A673 (cell line): ENCODE data around the gene SETD3.

ENCODE experiments used
- CTCF ChIP-seq: fragments of 300-800, 200-600 bp; sonication (generic); conservative IDR thresholded peaks from 2 replicates; pipeline ENCODE4 v1.5.1; 2017; ENCODE audit warnings: low read depth, mild to moderate bottlenecking, antibody characterized with exemption, low read length, moderate library complexity, mixed read lengths
- EZH2 ChIP-seq: fragments of 200-600 bp; sonication (generic); IDR thresholded peaks from 2 replicates; pipeline ENCODE4 v1.6.1; 2017; ENCODE audit warnings: borderline replicate concordance, low read depth, mild to moderate bottlenecking, mixed read lengths, antibody characterized with exemption, low read length; ENCODE audit not compliant: poor library complexity, severe bottlenecking

GRCh38 chr14:99378782-99379214, 101.9 kb downstream of the SETD3 start:
- TF ChIP-seq CTCF, result no peak
- no peak for TF ChIP-seq EZH2
